IPS-20b (cell line): ENCODE results near the gene MSI2.
A peak's percentile ranks its signal among the peaks of the same experiment; 100 is the strongest.

ENCODE experiments used
- H3K27ac ChIP-seq: one replicate; pipeline ENCODE4 v1.5.1; 2013; ENCODE audit warnings: low read length
- H3K27me3 ChIP-seq: 2 replicates; pipeline ENCODE4 v1.6.1; 2013; ENCODE audit warnings: mild to moderate bottlenecking, low read length, inconsistent platforms; ENCODE audit not compliant: insufficient read depth
- H3K36me3 ChIP-seq: 2 replicates; pipeline ENCODE4 v1.6.1; 2013; ENCODE audit warnings: low read depth, mild to moderate bottlenecking, inconsistent platforms, low read length, moderate library complexity; ENCODE audit not compliant: insufficient read depth
- H3K4me1 ChIP-seq: 2 replicates; pipeline ENCODE4 v1.6.1; 2013; ENCODE audit warnings: mild to moderate bottlenecking, control low read depth, inconsistent platforms, low read length, moderate library complexity; ENCODE audit not compliant: insufficient read depth
- H3K4me3 ChIP-seq: 2 replicates; pipeline ENCODE4 v1.5.1; 2013; ENCODE audit warnings: mild to moderate bottlenecking, low read length, inconsistent platforms
- H3K9ac ChIP-seq: 2 replicates; pipeline ENCODE4 v1.6.1; 2013; ENCODE audit warnings: low read depth, mild to moderate bottlenecking, inconsistent platforms, low read length, moderate library complexity
- H3K9me3 ChIP-seq: 2 replicates; pipeline ENCODE4 v1.6.1; 2013; ENCODE audit warnings: mild to moderate bottlenecking, low read depth, low read length, inconsistent platforms; ENCODE audit not compliant: insufficient read depth

MSI2 gene

GRCh38 chr17:57599271-57600045 lies 343.1 kb downstream of the MSI2 start:
- Histone ChIP-seq H3K4me3 (no peak overlapping the region), H3K9ac (no peak overlapping the region), H3K27me3 (no peaks in the 10 kb centered on the region), H3K27ac (no peak overlapping the region), H3K9me3 (0 out of 2 replicates have a peak, but pooled peaks cover 2% of the 10 kb centered on the region), H3K4me1 (peaks cover 6% of the 10 kb centered on the region; the same call in 1 of the 2 replicates), H3K36me3 (peaks cover 8% of the 10 kb centered on the region; the same call in 1 of the 2 replicates)

- Histone ChIP-seq H3K4me3 (no peak overlapping the region), H3K27me3 (no peaks in the 10 kb centered on the region), H3K36me3 (peaks cover 8% of the 10 kb centered on the region; the same call in 1 of the 2 replicates), H3K9me3 (0 out of 2 replicates have a peak, but pooled peaks cover 2% of the 10 kb centered on the region), H3K4me1 (peaks cover 11% of the 10 kb centered on the region), H3K27ac (no peak overlapping the region), H3K9ac (no peak overlapping the region)
Measured at GRCh38 chr17:57600074-57600473, 343.8 kb downstream of the MSI2 start.

- Histone ChIP-seq H3K9ac (no peak overlapping the region), H3K27ac (no peak overlapping the region), H3K4me1 (peaks cover 19% of the 10 kb centered on the region), H3K4me3 (no peak overlapping the region), H3K36me3 (peaks cover 10% of the 10 kb centered on the region; the same call in 1 of the 2 replicates), H3K9me3 (no peaks in the 10 kb centered on the region), H3K27me3 (no peaks in the 10 kb centered on the region)
Measured at GRCh38 chr17:57601143-57601735, 344.9 kb downstream of the MSI2 start.

GRCh38 chr17:57602896-57603295 lies 346.6 kb downstream of the MSI2 start:
- H3K27ac ChIP-seq: no peak overlapping the region
- peaks cover 26% of the 10 kb centered on the region for H3K4me1 ChIP-seq

GRCh38 chr17:57603546-57603945 lies 347.2 kb downstream of the MSI2 start:
- Histone ChIP-seq H3K36me3 (peaks cover 10% of the 10 kb centered on the region; the same call in 1 of the 2 replicates), H3K27ac (no peak overlapping the region), H3K9me3 (no peaks in the 10 kb centered on the region), H3K27me3 (no peaks in the 10 kb centered on the region), H3K4me3 (no peak overlapping the region), H3K4me1 (peaks cover 26% of the 10 kb centered on the region), H3K9ac (no peak overlapping the region)

More at GRCh38 chr17:57602896-57603295, 346.6 kb downstream of the MSI2 start:
- H3K36me3 ChIP-seq: peaks cover 10% of the 10 kb centered on the region; the same call in 1 of the 2 replicates
- no peaks in the 10 kb centered on the region for H3K9me3 ChIP-seq
- H3K9ac ChIP-seq: no peak overlapping the region
- H3K27me3 ChIP-seq: no peaks in the 10 kb centered on the region
- H3K4me3 ChIP-seq: no peak overlapping the region

GRCh38 chr17:57603978-57604377 lies 347.7 kb downstream of the MSI2 start:
- H3K9ac ChIP-seq: no peak overlapping the region
- H3K4me1 ChIP-seq: peaks cover 30% of the 10 kb centered on the region
- no peaks in the 10 kb centered on the region for H3K27me3 ChIP-seq
- no peak overlapping the region for H3K27ac ChIP-seq
- no peaks in the 10 kb centered on the region for H3K9me3 ChIP-seq
- H3K36me3 ChIP-seq: peaks cover 10% of the 10 kb centered on the region; the same call in 1 of the 2 replicates
- no peak overlapping the region for H3K4me3 ChIP-seq

- Histone ChIP-seq H3K4me3 (no peak overlapping the region), H3K36me3 (peaks cover 10% of the 10 kb centered on the region; the same call in 1 of the 2 replicates), H3K27me3 (no peaks in the 10 kb centered on the region), H3K9me3 (no peaks in the 10 kb centered on the region), H3K27ac (no peak overlapping the region), H3K9ac (0 out of 2 replicates have a peak overlapping the region, but pooled peaks have one; percentile 14), H3K4me1 (peaks cover 34% of the 10 kb centered on the region)
Measured at GRCh38 chr17:57604771-57605674, 348.7 kb downstream of the MSI2 start.

GRCh38 chr17:57605675-57606105 lies 349.4 kb downstream of the MSI2 start:
- peaks cover 34% of the 10 kb centered on the region for H3K4me1 ChIP-seq
- no peak overlapping the region; the same call in 1 of the 2 replicates for H3K9ac ChIP-seq
- H3K27ac ChIP-seq: no peak overlapping the region
- no peaks in the 10 kb centered on the region for H3K27me3 ChIP-seq
- H3K9me3 ChIP-seq: no peaks in the 10 kb centered on the region
- peaks cover 10% of the 10 kb centered on the region; the same call in 1 of the 2 replicates for H3K36me3 ChIP-seq
- H3K4me3 ChIP-seq: no peak overlapping the region

- peaks cover 10% of the 10 kb centered on the region; the same call in 1 of the 2 replicates for H3K36me3 ChIP-seq
- no peaks in the 10 kb centered on the region for H3K9me3 ChIP-seq
- peaks cover 34% of the 10 kb centered on the region for H3K4me1 ChIP-seq
- no peak overlapping the region for H3K4me3 ChIP-seq
- H3K27me3 ChIP-seq: no peaks in the 10 kb centered on the region
- no peak overlapping the region; the same call in 1 of the 2 replicates for H3K9ac ChIP-seq
- no peak overlapping the region for H3K27ac ChIP-seq
Measured at GRCh38 chr17:57606111-57606875, 350.0 kb downstream of the MSI2 start.

- peaks cover 42% of the 10 kb centered on the region for H3K4me1 ChIP-seq
- H3K9me3 ChIP-seq: no peaks in the 10 kb centered on the region
- H3K27ac ChIP-seq: no peak overlapping the region
- H3K4me3 ChIP-seq: no peak overlapping the region
- no peaks in the 10 kb centered on the region for H3K27me3 ChIP-seq
- peaks cover 7% of the 10 kb centered on the region; the same call in 1 of the 2 replicates for H3K36me3 ChIP-seq
- 0 out of 2 replicates have a peak overlapping the region, but pooled peaks have one; percentile 18 for H3K9ac ChIP-seq
Measured at GRCh38 chr17:57607553-57608120, 351.3 kb downstream of the MSI2 start.
